Measurements from ENCODE around the gene NAPB.
"Not testable (repeated sequence)": the region's sequence is repeated elsewhere in the genome, so short reads cannot be mapped to it uniquely, and the experiment has no call there.

NAPB gene

GRCh38 chr20:23357767-23358562, 63.3 kb downstream of the NAPB start:
- no peak for TF ChIP-seq CTCF (IDR thresholded peaks at IDR 0.05; ENCODE audit: control extremely low read depth, extremely low read depth, low read depth, missing control alignments)
- ChIA-PET CTCF (interaction anchor here (0.8 to 4.7 kb wide), 7 partner anchors 8 to 211 kb away, joined by 3 to 32 read pairs (median 4); partner anchors contain the start of genes NAPB and NXT1), POLR2A (interaction anchor here (0.7 to 2.0 kb wide), 3 partner anchors 8 to 12 kb away, joined by 3 to 25 read pairs (median 4); partner anchors contain the start of gene NXT1)
- DNase-seq (ENCODE audit: extremely low spot score): peak; percentile 94

GRCh38 chr20:23356203-23356602, 65.1 kb downstream of the NAPB start:
- TF ChIP-seq CTCF (IDR thresholded peaks at IDR 0.05; ENCODE audit: control extremely low read depth, extremely low read depth, low read depth, missing control alignments): no peak
- CTCF ChIA-PET: interaction anchor here (0.8 to 1.5 kb wide), 2 partner anchors 9 to 86 kb away, joined by 3 to 4 read pairs; no protein-coding TSS in a partner anchor
- DNase-seq (ENCODE audit: extremely low spot score): no peak
- POLR2A ChIA-PET: no interaction called here

GRCh38 chr20:23350904-23351838, 70.1 kb downstream of the NAPB start:
- DNase-seq (ENCODE audit: extremely low spot score): peak; percentile 57
- ChIA-PET POLR2A (interaction anchor here (1.1 to 2.4 kb wide), 5 partner anchors 7 to 70 kb away, joined by 5 to 25 read pairs (median 10); partner anchors contain the start of genes GZF1 and NAPB), CTCF (interaction anchor here (1.5 to 5.2 kb wide), 7 partner anchors 9 to 660 kb away, joined by 4 to 48 read pairs (median 9); partner anchors contain the start of gene GZF1)
- no peak for TF ChIP-seq CTCF (IDR thresholded peaks at IDR 0.05; ENCODE audit: control extremely low read depth, extremely low read depth, low read depth, missing control alignments)

GRCh38 chr20:23350196-23350903, 70.9 kb downstream of the NAPB start, which contains the start of gene NXT1:
NXT1 (plus strand) TSS chr20:23350791; CDS start chr20:23354042, 3,251 bp downstream.
- TF ChIP-seq CTCF (IDR thresholded peaks at IDR 0.05; ENCODE audit: control extremely low read depth, extremely low read depth, low read depth, missing control alignments): peak; percentile 15
- DNase-seq (ENCODE audit: extremely low spot score): peak; percentile 92
- POLR2A ChIA-PET: interaction anchor here (0.6 to 2.4 kb wide), 8 partner anchors 8 to 1133 kb away, joined by 3 to 25 read pairs (median 8); partner anchors contain the start of genes GZF1 and NAPB
- CTCF ChIA-PET: interaction anchor here (0.7 to 5.2 kb wide), 14 partner anchors 9 to 659 kb away, joined by 3 to 48 read pairs (median 6); partner anchors contain the start of gene GZF1

GRCh38 chr20:23349338-23350195, 71.7 kb downstream of the NAPB start:
- POLR2A ChIA-PET: interaction anchor here (0.6 to 2.4 kb wide), 8 partner anchors 9 to 1132 kb away, joined by 3 to 25 read pairs (median 8); partner anchors contain the start of genes GZF1 and NAPB
- CTCF ChIA-PET: interaction anchor here (0.7 to 5.2 kb wide), 16 partner anchors 10 to 658 kb away, joined by 3 to 48 read pairs (median 6); partner anchors contain the start of gene GZF1
- peak; percentile 52 for TF ChIP-seq CTCF (IDR thresholded peaks at IDR 0.05; ENCODE audit: control extremely low read depth, extremely low read depth, low read depth, missing control alignments)
- peak; percentile 76 for DNase-seq (ENCODE audit: extremely low spot score)

GRCh38 chr20:23348510-23348909, 72.8 kb downstream of the NAPB start:
- CTCF ChIA-PET: interaction anchor here (2.2 to 5.2 kb wide), 3 partner anchors 9 to 16 kb away, joined by 9 to 48 read pairs (median 32); partner anchors contain the start of gene GZF1
- DNase-seq (ENCODE audit: extremely low spot score); POLR2A ChIA-PET: not testable (repeated sequence)

All from GM10248 (cell line).